IMR-90 (cell line): ENCODE data around the gene PRRC1. TPM values are rescaled to one million over a fixed set of nuclear protein-coding genes. Genes with fewer than 3 reads are reported as not detected.

Experiments
- ATAC-seq: fragments of 200-7000 bp; cut with Tn5 transposase; 2 replicates; pipeline ENCODE4 v1.9.1; 2020; ENCODE audit warnings: low read depth, mild to moderate bottlenecking, moderate library complexity
- BruUV-seq: library from RNA; stranded (reverse); fragments of 400-500 nt; replicated peaks from 2 replicates; lab custom pipeline; 2021; lab: Mats Ljungman, UMichigan
- CTCF ChIA-PET: fragments of 300-600 bp; formaldehyde crosslinking; extraction: SDS; loops from one replicate; lab custom pipeline; 2021; ENCODE audit warnings: antibody characterized with exemption; lab: Yijun Ruan, JAX
- POLR2A ChIA-PET: fragments of 300-600 bp; sonication (Branson Sonifier 250); formaldehyde crosslinking; loops from one replicate; lab custom pipeline; 2022; ENCODE audit warnings: antibody characterized with exemption; ENCODE audit not compliant: unreplicated experiment; lab: Charles Lee
- DNase-seq: peaks from one replicate; pipeline ENCODE4 v3.0.0; 2013
- H2AFZ ChIP-seq: replicated peaks from 2 replicates; pipeline ENCODE3; 2013; ENCODE audit warnings: low read length, mild to moderate bottlenecking; ENCODE audit not compliant: poor library complexity
- H2AK5ac ChIP-seq: 2 replicates; pipeline ENCODE4 v1.6.1; 2013; ENCODE audit warnings: low read depth, low read length, inconsistent platforms
- H2AK9ac ChIP-seq: replicated peaks from 2 replicates; pipeline ENCODE3; 2013; ENCODE audit warnings: mild to moderate bottlenecking, low read depth, low read length, moderate library complexity; ENCODE audit not compliant: poor library complexity
- H2BK120ac ChIP-seq: 2 replicates; pipeline ENCODE4 v1.6.1; 2013; ENCODE audit warnings: low read depth, low read length, inconsistent platforms
- H2BK15ac ChIP-seq: 3 replicates; pipeline ENCODE4 v1.6.1; 2013; ENCODE audit warnings: low read depth, low read length, inconsistent platforms
- H2BK20ac ChIP-seq: 2 replicates; pipeline ENCODE4 v1.6.1; 2013; ENCODE audit warnings: low read depth, mild to moderate bottlenecking, inconsistent platforms, low read length, moderate library complexity
- H2BK5ac ChIP-seq: 2 replicates; pipeline ENCODE4 v1.6.1; 2013; ENCODE audit warnings: mild to moderate bottlenecking, low read depth, low read length, inconsistent platforms; ENCODE audit not compliant: poor library complexity, severe bottlenecking
- H3K14ac ChIP-seq: replicated peaks from 2 replicates; pipeline ENCODE4 v1.6.1; 2013; ENCODE audit warnings: low read depth, low read length, inconsistent platforms
- H3K18ac ChIP-seq: 2 replicates; pipeline ENCODE4 v1.6.1; 2013; ENCODE audit warnings: low read depth, low read length, control low read depth
- H3K23ac ChIP-seq: 2 replicates; pipeline ENCODE4 v1.6.1; 2013; ENCODE audit warnings: low read depth, low read length, inconsistent platforms
- H3K27ac ChIP-seq: 2 replicates; pipeline ENCODE4 v1.5.1; 2013; ENCODE audit warnings: mild to moderate bottlenecking, control low read depth, low read length; ENCODE audit not compliant: insufficient read depth
- H3K27me3 ChIP-seq: 2 replicates; pipeline ENCODE4 v1.6.1; 2013; ENCODE audit warnings: low read length; ENCODE audit not compliant: control insufficient read depth, insufficient read depth
- H3K36me3 ChIP-seq: 2 replicates; pipeline ENCODE4 v1.6.1; 2013; ENCODE audit warnings: low read length, mixed read lengths; ENCODE audit not compliant: control insufficient read depth, insufficient read depth
- H3K4ac ChIP-seq: 2 replicates; pipeline ENCODE4 v1.6.1; 2013; ENCODE audit warnings: low read depth, low read length, inconsistent platforms
- H3K4me1 ChIP-seq: 2 replicates; pipeline ENCODE4 v1.6.1; 2013; ENCODE audit warnings: low read length, mixed read lengths; ENCODE audit not compliant: control insufficient read depth, insufficient read depth
- H3K4me2 ChIP-seq: 2 replicates; pipeline ENCODE4 v1.6.1; 2013; ENCODE audit warnings: low read depth, mild to moderate bottlenecking, control low read depth, low read length, moderate library complexity
- H3K4me3 ChIP-seq: 2 replicates; pipeline ENCODE4 v1.5.1; 2013; ENCODE audit warnings: low read depth, mild to moderate bottlenecking, control low read depth, low read length, moderate library complexity; ENCODE audit not compliant: insufficient read depth
- H3K56ac ChIP-seq: 2 replicates; pipeline ENCODE4 v1.6.1; 2013; ENCODE audit warnings: low read length, inconsistent platforms; ENCODE audit not compliant: insufficient read depth; ENCODE audit errors: extremely low read depth
- H3K79me1 ChIP-seq, 2 experiments: 2 replicates each; pipeline ENCODE4 v1.6.1; 2013; ENCODE audit warnings: low read length in 2 of 2, inconsistent platforms in 1 of 2, low read depth in 1 of 2
- H3K9ac ChIP-seq: 2 replicates; pipeline ENCODE4 v1.6.1; 2013; ENCODE audit warnings: low read depth, low read length, control low read depth
- H3K9me1 ChIP-seq: 2 replicates; pipeline ENCODE4 v1.6.1; 2013; ENCODE audit warnings: low read length, inconsistent platforms; ENCODE audit not compliant: insufficient read depth
- H3K9me3 ChIP-seq: 2 replicates; pipeline ENCODE4 v1.6.1; 2013; ENCODE audit warnings: low read length; ENCODE audit not compliant: control insufficient read depth, insufficient read depth
- H4K20me1 ChIP-seq: 2 replicates; pipeline ENCODE4 v1.6.1; 2013; ENCODE audit warnings: low read length, inconsistent platforms; ENCODE audit not compliant: insufficient read depth
- H4K5ac ChIP-seq: 2 replicates; pipeline ENCODE4 v1.6.1; 2013; ENCODE audit warnings: mild to moderate bottlenecking, low read depth, low read length, control low read depth
- H4K8ac ChIP-seq, 2 experiments: 2 replicates each; pipeline ENCODE4 v1.6.1; 2013; ENCODE audit warnings: low read depth in 2 of 2, low read length in 2 of 2, control low read depth in 1 of 2, inconsistent platforms in 1 of 2
- H4K91ac ChIP-seq: 2 replicates; pipeline ENCODE4 v1.6.1; 2013; ENCODE audit warnings: low read depth, low read length, inconsistent platforms; ENCODE audit not compliant: insufficient read depth
- BHLHE40 ChIP-seq: fragments of 150-350 bp; IDR thresholded peaks from 2 replicates; pipeline ENCODE4 v1.6.1; 2016; ENCODE audit warnings: mild to moderate bottlenecking, low read depth, low read length
- CEBPB ChIP-seq: IDR thresholded peaks from 2 replicates; pipeline ENCODE4 v1.6.1; 2012; ENCODE audit warnings: low read depth, low read length, improper control_type of control experiment
- MAZ ChIP-seq: IDR thresholded peaks from 2 replicates; pipeline ENCODE4 v1.6.1; 2012; ENCODE audit warnings: low read depth, mild to moderate bottlenecking, low read length, improper control_type of control experiment, moderate library complexity, borderline replicate concordance
- NFE2L2 ChIP-seq: fragments of 150-350 bp; IDR thresholded peaks from 2 replicates; pipeline ENCODE4 v1.6.1; 2016; ENCODE audit warnings: low read depth, mild to moderate bottlenecking, low read length
- POLR2A ChIP-seq: IDR thresholded peaks from 2 replicates; pipeline ENCODE4 v1.6.1; 2012; ENCODE audit warnings: mild to moderate bottlenecking, low read depth, low read length
- RCOR1 ChIP-seq: IDR thresholded peaks from 2 replicates; pipeline ENCODE4 v1.6.1; 2012; ENCODE audit warnings: mild to moderate bottlenecking, low read length, improper control_type of control experiment; ENCODE audit not compliant: insufficient replicate concordance
- RFX5 ChIP-seq: IDR thresholded peaks from 2 replicates; pipeline ENCODE4 v1.8.0; 2012; ENCODE audit warnings: low read depth, mild to moderate bottlenecking, low read length, moderate library complexity
- USF2 ChIP-seq: fragments of 150-350 bp; IDR thresholded peaks from 2 replicates; pipeline ENCODE4 v1.6.1; 2017; ENCODE audit warnings: mild to moderate bottlenecking, antibody characterized with exemption, low read length, low read depth
- WGBS, 2 experiments: methylation state at CpG; one replicate each; pipeline versions ENCODE4 v1.1.5 to v1.1.7; 2013; ENCODE audit warnings: missing lambda C conversion rate in 2 of 2; ENCODE audit not compliant: insufficient read length in 1 of 2; ENCODE audit errors: extremely low coverage in 2 of 2; 5-methylcytosine and 5-hydroxymethylcytosine counted together
- dilution Hi-C: fragments of 300-500 bp; cut with HindIII; formaldehyde crosslinking; loops from one replicate; pipeline ENCODE4 v1.14.3; 2018; ENCODE audit warnings: low sequenced_read_pairs; ENCODE audit not compliant: unreplicated experiment
- in situ Hi-C: fragments of 300-500 bp; cut with MboI; formaldehyde crosslinking; loops from 3 replicates; pipeline ENCODE4 v1.14.3; 2019; ENCODE audit warnings: low sequenced_read_pairs, inconsistent platforms, mixed read lengths
- intact Hi-C: fragments of 100-400 bp; cut with micrococcal nuclease; formaldehyde crosslinking; loops from 2 replicates; pipeline ENCODE4 v1.10.0; 2022
- polyA plus RNA-seq, 3 experiments: library from polyadenylated mRNA; depleted of rRNA; stranded (reverse); fragments of >200 nt; gene quantifications; 2 replicates each; pipeline ENCODE4 v1.2.3, GENCODE V29; 2012; ENCODE audit warnings: low replicate concordance in 1 of 3
- total RNA-seq: library from RNA; depleted of rRNA; stranded (reverse); fragments of >200 nt; gene quantifications from 2 replicates; pipeline ENCODE4 v1.2.3, GENCODE V29; 2012

The PRRC1 gene
- total and polyA plus RNA-seq, 2 of the 4 experiments (the other 2 are of a cell fraction): 46.8 to 63.1 TPM

GRCh38 chr5:127599320-127599719 is 81.9 kb downstream of the PRRC1 start:
- Histone ChIP-seq H2BK120ac (no peak overlapping the region), H3K56ac (no peak overlapping the region), H3K27ac (no peak overlapping the region), H2BK20ac (no peak overlapping the region), H4K5ac (no peak overlapping the region), H3K79me1 (no peaks in the 10 kb centered on the region), H4K91ac (no peak overlapping the region), H3K4me1 (no peaks in the 10 kb centered on the region), H4K8ac (no peak overlapping the region), H4K20me1 (no peaks in the 10 kb centered on the region), H3K9ac (no peak overlapping the region), H2BK15ac (no peak overlapping the region), H3K4me3 (no peak overlapping the region), H2AK5ac (no peak overlapping the region), H2BK5ac (no peak overlapping the region), H3K9me3 (no peaks in the 10 kb centered on the region), H3K4ac (no peak overlapping the region), H3K14ac (no peak overlapping the region), H3K4me2 (no peak overlapping the region), H3K23ac (no peak overlapping the region), H2AK9ac (no peak overlapping the region), H3K27me3 (peaks cover 21% of the 10 kb centered on the region), H3K18ac (no peak overlapping the region), H3K9me1 (no peaks in the 10 kb centered on the region), H3K36me3 (no peaks in the 10 kb centered on the region), H2AFZ (no peak overlapping the region)
- WGBS, 2 experiments: no CpG with 5 or more reads among the region's 3 CpGs
- no TSS peak for BruUV-seq
- CTCF ChIA-PET: no interaction called here
- DNase-seq (no peak), ATAC-seq (no peak)
- intact Hi-C loops (no loop called here), dilution Hi-C loops (no loop called here), in situ Hi-C loops (loop anchor here (25.0 kb wide), 1 partner anchor 1238 kb away; no protein-coding TSS in a partner anchor)
- TF ChIP-seq RFX5 (no peak), POLR2A (no peak), USF2 (no peak), NFE2L2 (no peak), MAZ (no peak), CEBPB (no peak), RCOR1 (no peak), BHLHE40 (no peak)
- POLR2A ChIA-PET: no interaction called here
